HG03521 (cell line): ENCODE measurements around the gene POLR1H.
"Not testable (repeated sequence)": the region's sequence is repeated elsewhere in the genome, so short reads cannot be mapped to it uniquely, and the experiment has no call there.

Experiments
- ATAC-seq: cut with Tn5 transposase; IDR thresholded peaks from one replicate; pipeline ENCODE4 v1.9.1; 2021; ENCODE audit warnings: mild to moderate bottlenecking, moderate library complexity; ENCODE audit not compliant: unreplicated experiment

POLR1H gene, protein sequence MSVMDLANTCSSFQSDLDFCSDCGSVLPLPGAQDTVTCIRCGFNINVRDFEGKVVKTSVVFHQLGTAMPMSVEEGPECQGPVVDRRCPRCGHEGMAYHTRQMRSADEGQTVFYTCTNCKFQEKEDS

GRCh38 chr6:30061092-30061857 is at the start of gene POLR1H:
POLR1H (plus strand) TSS chr6:30061265; CDS start chr6:30061525, 260 bp downstream.
- ATAC-seq: peak; percentile 88

GRCh38 chr6:30013291-30013922 is 47.7 kb upstream of the POLR1H start:
- ATAC-seq: no peak

DNA sequence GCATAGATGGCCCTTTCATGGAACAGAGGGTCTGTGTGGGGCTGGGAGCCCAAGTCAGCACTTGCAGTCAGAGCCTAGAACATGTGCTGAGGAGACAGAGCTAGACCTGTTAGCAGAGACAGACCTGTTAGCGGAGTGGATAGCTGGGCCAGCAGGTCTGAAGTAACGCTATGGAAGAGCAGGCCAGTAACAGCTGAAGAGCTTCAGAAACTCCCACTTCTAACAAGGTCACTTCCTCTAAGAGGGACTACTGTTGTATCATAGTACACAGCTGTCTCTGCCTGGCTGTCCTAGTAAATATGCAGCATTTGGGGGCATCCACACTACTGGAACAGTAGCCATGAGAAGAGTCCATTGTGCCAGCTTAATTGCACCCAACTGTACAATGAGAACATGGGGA is 41.2 kb upstream of the POLR1H start:
- no peak for ATAC-seq

DNA sequence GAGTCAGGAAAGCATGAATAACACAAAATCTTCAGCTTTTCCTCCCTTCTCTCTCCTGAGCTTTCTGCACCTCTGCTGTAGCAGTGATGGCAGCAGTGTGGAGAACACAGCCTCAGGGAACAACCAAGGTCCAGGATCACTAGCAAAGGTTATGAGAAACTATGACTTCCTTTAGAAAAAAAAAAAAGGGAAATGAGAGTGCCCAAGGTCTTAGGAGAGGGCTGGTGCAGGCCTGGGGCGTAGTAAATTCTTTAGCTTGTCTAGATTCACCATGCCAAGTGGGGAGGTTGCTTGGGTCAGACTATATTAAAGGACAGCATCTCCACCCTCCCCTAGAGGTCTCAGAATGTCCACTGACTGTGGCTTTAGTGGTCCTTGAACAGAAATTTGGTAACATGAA is 40.4 kb upstream of the POLR1H start:
- ATAC-seq: no peak

GRCh38 chr6:30022189-30022588 is 38.9 kb upstream of the POLR1H start:
- ATAC-seq: no peak

DNA sequence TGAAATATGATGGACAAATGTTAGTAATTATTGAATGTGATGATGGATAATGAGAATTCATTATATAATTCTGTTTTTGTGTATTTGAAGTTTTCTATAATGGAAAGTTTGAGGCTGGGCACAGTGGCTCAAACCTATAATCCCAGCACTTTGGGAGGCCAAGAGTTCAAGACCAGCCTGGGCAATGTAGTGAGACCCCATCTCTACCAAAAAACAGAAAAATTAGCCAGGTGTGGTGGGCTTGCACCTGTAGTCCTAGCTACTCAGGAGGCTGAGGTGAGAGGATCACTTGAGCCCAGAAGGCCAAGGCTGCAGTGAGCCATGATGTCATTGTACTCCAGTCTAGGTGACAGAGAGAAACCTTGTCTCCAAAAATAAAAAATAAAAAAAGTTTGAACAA is 38.4 kb upstream of the POLR1H start:
- ATAC-seq: not testable (repeated sequence)

DNA sequence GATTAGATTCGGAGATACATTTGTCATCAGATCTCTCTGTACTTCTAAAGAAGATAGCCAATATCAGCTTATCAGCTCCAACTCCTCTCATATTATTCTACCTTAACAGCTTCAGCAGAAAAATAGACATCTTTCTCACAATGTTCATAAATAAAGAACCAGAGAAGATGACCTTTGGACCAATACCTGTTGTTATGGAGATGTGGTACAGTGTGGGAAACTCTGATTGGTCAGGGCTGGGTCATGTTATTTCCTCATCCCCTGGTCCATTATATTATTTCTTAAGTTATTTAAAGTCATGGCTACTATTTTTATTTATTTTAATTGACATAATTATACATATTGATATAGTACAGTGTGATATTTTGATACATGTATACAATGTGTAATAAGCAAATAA is 35.9 kb upstream of the POLR1H start:
- ATAC-seq: no peak

- no peak for ATAC-seq
Observed at GRCh38 chr6:30029588-30029987, 31.5 kb upstream of the POLR1H start.

DNA sequence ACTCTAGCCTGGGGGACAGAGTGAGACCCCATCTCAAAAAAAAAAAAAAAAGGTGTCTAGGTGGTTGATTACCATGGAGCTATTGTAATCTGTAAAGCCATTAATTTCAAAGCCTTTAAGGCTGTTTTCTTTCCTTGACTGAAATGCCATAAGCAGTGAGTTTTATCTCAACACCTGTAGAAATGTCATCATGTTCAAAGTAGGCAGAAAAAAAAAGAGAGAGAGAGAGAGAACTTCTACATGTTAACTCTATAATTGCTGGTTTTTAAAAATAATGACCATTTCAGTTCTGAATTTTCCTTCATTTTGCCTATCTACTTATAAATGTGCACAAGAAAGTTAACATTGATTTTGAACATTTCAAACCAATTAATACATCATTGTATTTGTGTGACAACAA is 29.7 kb upstream of the POLR1H start:
- ATAC-seq: no peak

DNA sequence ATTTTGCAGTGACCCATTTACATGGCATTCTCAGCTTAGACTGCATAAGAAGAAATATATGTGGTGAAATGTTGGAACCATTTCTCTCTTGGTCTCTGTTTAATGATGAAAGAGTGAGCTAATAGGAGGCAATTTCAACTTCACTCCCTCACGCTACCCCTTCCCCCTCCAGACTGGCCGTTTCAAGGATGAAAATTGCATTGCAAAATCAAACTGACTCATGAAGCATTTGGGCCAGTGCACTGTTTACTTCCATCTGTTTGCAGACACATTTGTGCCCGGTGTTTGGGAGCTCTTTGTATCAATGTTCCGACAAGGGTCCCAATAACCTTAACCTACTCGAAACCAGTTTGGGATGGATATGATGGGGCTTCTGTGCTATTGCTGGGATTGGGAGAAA is 27.6 kb upstream of the POLR1H start:
- not testable (repeated sequence) for ATAC-seq

- ATAC-seq: no peak
Observed at GRCh38 chr6:30035784-30036183, 25.3 kb upstream of the POLR1H start.

DNA sequence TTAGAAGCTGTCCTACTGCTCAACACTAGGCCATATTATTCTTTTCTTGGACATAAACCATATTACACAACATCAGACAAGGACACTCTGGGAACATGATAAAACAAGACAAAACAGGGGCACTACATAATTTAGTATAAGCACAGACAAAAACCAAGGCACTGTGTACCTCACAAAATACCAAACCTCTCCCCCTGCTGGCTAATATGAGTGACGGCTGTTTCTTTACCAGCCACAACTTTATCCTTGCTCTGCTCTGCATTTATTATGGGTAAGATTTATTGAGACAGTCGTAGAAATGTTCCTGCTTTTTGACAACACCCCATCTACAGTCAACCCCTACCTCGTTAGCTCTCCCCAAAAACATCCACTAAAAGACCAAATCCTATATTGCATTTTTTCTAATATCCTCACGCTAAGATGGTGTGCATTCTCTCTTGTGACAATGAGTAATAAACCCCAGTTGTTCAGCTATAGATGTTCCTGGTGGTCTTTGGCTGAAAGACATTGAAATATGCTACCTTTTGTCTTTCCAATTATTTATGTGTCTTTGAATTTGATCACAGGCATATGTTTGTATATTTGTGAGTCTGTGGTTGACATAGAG is 23.8 kb upstream of the POLR1H start:
- no peak for ATAC-seq

- no peak for ATAC-seq
Observed at GRCh38 chr6:30041221-30041620, 19.8 kb upstream of the POLR1H start.

- no peak for ATAC-seq
Observed at GRCh38 chr6:30041821-30042220, 19.2 kb upstream of the POLR1H start.

GRCh38 chr6:30042476-30042875 is 18.6 kb upstream of the POLR1H start:
- no peak for ATAC-seq

DNA sequence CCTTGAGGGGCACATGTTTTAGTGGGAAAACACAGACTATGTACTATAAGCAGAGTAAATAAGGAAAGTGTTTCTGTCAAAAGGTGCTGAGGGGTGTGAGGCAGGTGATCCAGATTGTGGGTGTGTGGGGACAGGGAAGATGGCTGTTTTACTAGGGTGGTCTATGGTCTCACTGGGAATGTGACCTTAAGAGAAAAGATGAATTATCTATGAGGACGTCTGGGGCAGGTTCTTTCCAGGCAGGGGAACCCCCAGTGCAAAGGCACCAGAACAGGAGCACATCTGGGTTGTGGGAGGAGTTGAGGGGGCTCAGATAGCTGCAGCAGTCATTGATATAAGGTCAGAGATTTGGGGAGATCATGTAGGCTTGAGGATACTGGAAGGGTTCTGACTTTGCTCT is 18.2 kb upstream of the POLR1H start:
- ATAC-seq: no peak

- ATAC-seq: no peak
Observed at GRCh38 chr6:30043744-30044143, 17.3 kb upstream of the POLR1H start.

GRCh38 chr6:30044630-30045029 is 16.4 kb upstream of the POLR1H start:
- no peak for ATAC-seq

GRCh38 chr6:30047220-30047619 is 13.8 kb upstream of the POLR1H start:
- no peak for ATAC-seq

GRCh38 chr6:30053682-30054081 is 7.4 kb upstream of the POLR1H start:
- ATAC-seq: no peak

GRCh38 chr6:30055513-30055912 is 5.6 kb upstream of the POLR1H start:
- ATAC-seq: no peak

DNA sequence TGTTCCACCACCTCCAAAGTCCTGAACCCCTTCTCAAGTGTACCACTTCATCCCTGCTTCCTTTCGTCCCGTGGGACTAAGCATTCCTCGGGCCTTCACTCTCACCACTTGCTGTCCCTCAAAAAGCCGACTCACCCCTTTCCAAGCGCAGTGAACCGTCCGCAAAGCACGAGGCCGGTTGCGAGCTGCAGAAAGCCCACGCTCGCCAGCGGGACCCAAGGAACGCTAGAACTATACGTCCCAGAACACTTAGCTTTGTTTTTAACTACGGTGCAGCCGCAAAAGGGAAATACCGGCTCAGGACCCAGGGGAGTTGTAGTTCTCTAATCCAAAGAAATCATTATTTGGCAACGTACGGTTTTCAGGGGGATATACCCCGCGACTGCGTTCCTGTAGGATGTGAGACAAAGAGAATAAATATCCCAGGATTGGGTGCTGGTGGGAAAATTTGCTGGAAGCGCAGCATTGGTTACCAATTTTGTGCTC is 416 bp upstream of the POLR1H start:
- ATAC-seq: no peak
